ENCODE results near the gene ZNF248.
"Not testable (repeated sequence)": the region's sequence is repeated elsewhere in the genome, so short reads cannot be mapped to it uniquely, and the experiment has no call there.

ZNF248 gene

DNA sequence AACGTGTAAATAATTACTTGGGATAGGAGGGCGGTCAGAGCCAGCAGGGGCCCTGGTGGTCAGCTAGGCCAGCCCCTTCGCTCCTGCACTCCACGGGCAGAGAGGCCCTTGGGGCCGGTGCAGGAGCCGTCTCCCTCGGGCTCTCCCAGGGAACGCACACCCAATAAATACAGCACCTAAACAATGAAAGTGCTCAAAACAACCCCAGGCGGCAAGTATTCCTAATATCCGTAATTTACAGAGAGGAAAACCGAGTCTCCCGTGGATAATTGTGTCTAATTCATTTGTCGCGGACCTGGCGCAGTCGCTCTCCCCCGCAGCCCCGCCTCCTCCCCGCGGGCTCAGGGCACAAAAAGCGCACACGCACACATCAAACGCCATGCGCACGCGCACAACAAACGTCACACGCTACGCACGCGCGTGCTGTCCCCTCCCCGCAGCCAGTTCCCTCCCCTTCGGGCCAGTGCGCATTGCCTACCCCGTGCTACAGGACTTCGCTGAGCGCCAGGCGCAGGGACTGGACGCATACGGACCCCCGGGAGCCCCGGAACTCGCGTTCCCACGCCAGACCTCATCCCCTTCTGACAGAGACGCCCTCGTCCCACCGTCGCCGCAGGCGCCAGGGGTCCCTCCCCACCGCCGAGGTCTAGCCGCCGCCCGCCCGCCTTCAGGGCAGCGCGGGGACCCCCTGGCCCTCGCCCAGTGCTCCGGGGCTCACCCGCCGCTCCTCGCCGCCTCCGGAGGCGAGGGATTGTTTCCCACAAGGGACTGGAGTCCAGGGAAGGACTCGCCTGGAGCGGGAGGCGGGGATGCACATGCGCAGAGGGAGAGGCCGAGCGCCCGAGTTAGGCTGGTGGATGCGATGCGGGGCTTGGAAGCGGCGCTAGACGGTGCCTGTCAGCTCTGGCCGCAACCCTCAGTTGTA lies at the start of gene ZNF248:
Gene ZNF248 (minus strand): TSS at position 324 of the 925 bp plus-strand sequence. CDS start 1,300 bp downstream, outside the sequence.
- peak; percentile 97 for DNase-seq (ENCODE audit: low read depth)

DNA sequence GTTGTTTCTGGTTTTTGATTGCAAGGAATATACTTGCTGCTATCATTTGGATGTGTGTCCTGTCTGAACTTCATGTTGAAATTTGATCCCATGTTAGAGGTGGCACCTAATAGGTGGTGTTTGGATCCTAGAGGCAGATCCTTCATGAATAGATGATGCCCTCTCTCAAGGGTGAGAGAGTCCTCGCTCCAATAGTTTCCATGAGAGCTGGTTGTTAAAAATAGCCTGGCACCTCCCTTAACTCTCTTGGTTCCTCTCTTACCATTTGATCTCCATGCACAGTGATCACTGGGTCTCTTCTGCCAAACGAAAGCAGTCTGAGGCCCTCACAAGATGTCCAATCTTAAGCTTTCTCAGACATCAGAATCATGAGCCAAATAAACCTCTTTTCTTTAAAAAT lies 49.0 kb upstream of the ZNF248 start:
- no peak for DNase-seq (ENCODE audit: low read depth)

DNA sequence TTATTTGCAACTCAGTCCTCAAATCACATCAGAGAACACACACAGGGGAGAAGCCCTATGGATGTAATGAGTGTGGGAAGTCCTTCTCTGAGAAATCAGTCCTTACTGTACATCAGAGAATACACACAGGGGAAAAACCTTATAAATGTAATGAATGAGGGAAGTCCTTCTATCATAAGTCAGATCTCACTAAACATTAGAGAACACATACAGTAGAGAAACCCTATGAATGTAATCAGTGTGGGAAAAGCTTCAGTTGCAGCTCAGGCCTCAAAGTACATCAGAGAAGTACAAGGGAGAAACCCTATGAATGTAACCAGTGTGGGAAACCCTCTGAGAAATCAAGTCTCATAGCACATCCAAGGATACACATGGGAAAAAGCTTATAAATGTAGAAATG lies 39.0 kb upstream of the ZNF248 start:
- no peak for DNase-seq (ENCODE audit: low read depth)

DNA sequence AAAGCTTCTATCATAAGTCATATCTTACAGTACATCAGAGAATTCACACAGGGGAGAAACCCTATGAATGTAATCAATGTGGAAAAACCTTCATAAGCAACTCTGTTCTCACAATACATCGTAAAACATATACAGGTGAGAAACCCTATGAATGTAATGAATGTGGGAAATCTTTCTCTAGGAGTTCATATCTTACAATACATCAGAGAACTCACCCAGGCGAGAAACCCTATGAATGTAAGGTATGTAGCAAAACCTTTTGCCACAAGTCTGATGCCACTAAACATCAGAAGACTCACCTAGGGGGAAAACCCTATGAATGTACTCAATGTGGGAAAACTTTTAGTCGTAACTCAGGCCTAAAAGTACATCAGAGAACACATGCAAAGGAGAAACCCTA lies 38.3 kb upstream of the ZNF248 start:
- no peak for DNase-seq (ENCODE audit: low read depth)

DNA sequence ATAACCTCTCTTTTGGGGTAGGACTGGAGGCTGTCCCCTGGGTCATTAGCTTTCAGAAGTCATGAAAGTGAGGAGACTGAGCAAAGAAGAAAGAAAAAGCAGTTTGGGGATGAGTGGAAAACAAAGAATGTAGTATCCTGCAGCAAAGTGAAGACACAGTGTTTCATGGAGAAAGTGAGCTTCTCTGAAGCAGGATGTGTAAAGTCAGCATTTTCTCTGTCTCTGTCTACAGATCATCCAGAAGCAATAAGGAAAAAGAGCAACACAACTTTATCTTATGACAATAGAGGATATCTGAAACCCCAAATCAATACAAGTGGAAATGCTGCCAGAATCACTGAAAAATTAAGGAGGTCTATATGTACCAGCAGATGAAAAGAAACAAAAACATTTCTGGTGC lies 28.4 kb upstream of the ZNF248 start:
- DNase-seq (ENCODE audit: low read depth), result no peak

DNA sequence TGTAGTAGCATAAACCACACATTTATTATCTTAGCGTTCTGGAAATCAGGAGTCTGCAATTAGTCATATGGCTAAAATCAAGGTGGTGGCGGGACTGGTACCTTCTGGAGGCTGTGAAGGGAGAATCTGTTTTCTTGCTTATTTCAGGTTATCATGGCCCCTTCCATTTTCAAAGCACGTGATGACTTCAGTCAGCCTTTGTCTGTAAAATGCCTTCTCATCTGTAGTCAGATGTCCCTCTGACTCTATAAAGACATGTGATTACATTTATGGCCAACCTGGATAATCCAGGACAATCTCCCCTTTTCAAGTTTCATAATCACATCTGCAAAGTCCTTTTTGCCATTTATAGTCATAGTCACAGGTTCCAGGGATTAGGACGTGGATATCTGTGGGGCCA lies 15.5 kb upstream of the ZNF248 start:
- DNase-seq (ENCODE audit: low read depth), result no peak

DNA sequence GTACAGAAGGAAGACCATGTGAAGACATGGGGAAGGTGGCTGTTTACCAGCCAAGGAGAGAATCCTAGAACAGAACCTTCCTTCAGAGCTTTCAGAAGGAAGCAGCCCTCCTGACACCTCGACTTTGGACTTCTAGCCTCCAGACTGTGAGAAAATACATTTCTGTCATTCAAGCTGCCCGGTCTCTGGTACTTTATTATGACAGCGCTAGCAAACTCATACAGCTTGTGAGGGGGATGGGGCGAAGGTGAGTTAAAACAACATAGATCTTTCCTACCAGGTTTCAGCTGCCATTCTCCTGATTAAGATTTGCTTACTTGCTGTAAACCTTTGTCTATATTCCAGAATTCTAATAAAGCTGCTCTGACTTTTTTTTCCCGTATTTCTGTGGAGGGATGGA lies 14.9 kb upstream of the ZNF248 start:
- DNase-seq (ENCODE audit: low read depth), result no peak

DNA sequence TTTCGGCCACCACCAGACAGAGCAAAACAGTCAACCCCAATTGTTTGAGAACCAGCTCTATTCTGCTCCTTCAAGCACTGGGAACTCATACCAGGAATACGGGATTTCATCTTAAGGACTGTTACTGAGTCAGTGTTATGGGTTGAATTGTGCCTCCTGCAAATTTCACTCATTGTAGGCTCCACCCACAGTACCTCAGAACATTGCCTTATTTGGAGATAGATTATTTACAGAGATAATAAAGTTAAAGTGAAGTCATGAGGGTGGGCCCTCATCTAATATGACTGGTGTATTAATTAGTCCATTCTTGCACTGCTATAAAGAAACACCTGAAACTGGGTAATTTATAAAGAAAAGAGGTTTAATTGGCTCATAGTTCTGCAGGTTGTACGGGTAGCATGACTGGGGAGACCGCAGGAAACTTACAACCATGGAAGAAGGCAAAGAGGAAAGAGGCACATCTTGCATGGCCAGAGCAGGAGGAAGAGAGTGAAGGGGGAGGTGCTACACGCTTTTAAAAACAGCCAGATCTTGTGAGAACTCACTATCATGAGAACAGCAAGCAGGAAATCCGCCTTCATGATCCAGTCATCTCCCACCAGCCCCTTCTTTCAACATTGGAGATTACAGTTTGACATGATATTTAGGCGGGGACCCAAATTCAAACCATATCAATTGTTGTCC lies 14.3 kb upstream of the ZNF248 start:
- DNase-seq (ENCODE audit: low read depth), result no peak

DNA sequence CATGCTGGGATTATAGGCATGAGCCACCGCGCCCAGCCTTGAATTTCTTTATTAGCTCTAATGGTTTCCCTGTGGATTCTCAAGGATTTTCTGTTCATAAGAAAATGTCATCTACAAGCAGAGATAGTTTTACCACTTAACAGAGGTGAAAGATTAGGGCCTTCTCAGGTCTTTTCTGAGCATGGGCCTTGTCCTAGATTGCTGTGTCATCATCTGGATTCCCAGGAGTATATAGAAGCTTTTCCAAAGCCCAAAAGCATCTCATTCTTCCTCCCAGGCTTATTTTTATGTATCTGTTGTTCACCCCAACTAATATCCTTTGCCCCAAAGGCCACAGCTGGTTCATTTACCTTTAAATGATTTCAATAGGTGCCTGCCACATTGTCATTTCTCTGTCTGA lies 13.7 kb upstream of the ZNF248 start:
- DNase-seq (ENCODE audit: low read depth), result no peak

DNA sequence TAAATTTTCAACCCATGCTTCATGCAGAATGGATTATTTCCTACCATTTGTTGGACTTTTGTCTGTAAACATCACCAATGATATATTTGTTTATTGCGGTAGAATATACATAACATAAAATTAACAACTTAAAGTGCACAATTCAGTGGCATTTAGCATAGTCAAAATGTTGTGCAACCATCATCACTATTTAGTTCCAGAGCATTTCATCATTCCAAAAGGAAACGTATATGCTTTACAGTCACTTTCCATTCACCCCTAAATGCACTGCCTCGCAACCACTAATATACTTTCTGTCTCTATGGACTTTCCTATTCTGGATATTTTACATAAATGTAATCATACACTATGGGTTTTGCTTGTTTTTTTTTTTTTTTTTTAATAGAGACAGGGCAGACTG lies 11.4 kb upstream of the ZNF248 start:
- no peak for DNase-seq (ENCODE audit: low read depth)

DNA sequence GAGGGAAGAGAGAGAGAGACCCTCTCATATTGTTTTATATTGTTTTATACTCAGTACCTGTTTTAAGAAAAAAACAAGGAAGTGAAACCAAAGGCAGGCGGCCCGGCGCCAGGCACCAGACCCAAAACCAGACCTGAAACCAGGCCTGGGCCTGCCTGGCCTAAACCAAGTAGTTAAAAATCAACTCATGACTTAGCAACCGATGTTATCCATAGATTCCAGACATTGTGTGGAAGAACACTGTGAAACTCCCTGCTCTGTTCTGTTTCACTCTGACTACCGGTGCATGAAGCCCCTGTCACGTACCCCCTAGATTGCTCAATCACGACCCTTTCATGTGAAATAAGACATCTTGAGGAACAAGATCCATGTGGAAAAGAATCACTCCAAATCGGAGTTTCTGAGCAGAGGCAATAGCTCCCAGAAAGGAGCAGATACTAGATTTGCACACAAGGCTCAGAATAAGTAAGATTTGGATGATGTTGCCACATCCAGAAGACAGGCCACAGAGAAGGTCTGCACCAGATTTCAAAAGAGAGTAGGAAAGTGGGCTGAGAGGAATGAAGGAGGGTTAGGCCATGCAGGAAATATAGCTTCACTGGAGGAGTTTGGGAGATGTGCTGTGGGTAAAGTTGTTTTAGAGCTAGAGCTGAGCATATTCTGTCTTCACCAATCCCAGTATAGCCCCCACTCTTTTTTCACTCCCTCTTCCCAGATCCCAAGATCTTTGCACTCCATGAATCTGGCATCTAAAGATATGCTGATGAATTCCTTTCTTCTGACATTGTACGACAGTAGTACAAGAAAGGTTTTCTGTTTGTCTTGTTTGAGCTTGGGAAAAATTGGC lies 8.8 kb upstream of the ZNF248 start:
- DNase-seq (ENCODE audit: low read depth), result no peak

DNA sequence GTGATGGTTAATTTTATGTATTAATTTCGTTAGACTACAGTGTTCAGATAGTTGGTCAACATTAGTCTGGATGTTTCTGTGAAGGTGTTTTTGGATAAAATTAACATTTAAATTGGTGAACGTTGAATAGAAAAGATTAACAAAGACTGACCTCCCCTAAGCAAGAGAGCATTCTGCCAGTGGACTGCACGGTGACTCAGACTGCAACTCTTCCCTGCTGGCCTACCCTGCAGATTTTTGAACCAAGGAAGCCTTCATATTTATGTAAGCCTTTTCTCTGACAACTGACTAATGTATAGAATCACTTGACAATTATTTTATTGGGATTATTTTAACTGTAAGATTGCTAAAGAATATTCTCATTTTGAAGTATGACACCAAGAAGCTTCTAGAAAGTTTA lies 7.9 kb upstream of the ZNF248 start:
- no peak for DNase-seq (ENCODE audit: low read depth)

DNA sequence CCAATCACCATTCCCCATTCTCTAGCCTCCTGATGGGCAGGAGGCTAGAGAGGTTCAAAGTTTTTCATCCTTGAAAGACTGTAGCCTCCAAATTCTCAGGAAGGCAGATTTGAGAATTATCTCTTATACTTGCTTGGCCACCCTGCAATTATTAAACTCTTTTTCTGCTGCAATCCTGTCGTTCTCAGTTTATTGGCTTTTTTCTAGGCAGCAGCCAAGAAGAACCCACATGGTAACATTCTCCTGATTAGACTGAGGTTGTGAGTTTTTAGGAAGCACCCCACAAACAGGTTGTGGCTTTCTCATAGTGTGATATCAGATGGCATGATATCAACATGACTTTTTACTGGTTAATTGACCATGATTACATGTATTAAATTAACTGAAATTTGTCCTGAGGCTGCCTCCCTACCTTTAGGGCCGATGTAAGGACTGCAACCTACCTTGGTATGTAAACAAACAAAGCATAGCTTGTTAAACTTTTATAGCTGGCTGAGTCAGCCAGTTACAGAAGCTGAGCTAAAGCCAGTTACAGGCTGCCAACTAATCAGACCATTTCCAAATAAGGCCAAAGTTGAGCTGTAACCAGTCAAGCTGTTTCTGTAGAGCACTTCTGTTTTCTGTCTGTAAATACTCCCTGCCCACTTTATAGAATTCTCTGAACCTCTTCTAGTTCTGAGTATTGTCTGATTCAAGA lies 3.2 kb upstream of the ZNF248 start:
- DNase-seq (ENCODE audit: low read depth), result peak; percentile 54

DNA sequence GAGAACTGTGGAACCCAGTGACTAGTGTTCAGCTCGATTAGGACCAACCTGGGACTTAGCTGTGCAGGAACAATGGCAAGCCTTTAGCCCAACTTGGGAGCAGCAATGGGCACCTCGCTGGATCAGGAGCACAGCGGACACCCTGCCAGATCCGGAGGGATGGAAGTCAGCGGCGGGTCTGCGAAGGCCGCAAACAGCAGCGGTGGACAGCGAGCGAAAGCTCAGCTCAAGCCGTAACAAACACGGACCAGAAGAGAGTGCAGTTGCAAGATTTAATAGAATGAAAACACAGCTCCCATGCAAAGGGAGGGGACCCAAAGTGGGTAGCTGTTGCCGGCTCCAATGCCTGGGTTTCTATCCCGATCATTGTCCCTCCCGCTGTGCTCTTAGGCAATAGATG lies 1.9 kb upstream of the ZNF248 start:
- DNase-seq (ENCODE audit: low read depth), result not testable (repeated sequence)

DNA sequence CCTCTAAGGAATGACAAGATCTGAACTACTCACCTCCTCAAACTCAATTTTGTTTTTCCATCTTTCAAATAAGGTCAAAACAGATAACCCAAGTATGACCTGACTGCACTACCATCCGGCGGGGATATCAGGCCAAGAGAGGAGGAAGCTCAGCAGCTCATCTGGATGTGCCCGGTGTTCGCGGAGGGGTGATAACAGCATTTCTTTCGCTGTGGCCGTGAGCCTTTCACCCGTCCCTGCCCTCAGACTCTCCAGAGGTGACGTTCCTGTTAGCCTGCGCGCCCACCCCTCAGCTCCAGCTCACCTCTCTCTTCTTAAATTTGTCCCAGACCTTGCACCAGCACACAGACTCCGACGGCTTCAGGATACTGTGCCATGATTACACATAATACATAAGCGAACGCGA lies 526 bp downstream of the ZNF248 start:
- peak; percentile 29 for DNase-seq (ENCODE audit: low read depth)

DNA sequence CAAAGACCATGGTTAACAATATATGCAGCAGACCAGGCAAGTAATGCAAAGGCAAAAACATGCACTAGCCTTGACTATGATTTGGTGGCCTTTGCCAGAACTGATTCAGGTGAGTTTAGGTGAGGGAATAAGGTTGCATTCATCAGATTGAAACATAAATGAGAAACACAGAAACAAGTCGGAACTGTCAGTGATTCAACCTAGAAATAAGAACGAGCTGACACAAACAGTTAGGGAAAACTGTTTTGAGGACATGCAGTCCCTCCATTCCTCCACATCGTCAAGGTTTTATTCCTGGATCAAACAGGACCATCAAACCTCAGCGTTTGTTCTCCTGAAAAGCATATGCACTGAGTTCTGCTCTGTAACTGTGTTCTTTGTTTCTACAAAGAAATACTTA lies 1.8 kb downstream of the ZNF248 start:
- DNase-seq (ENCODE audit: low read depth), result no peak

DNA sequence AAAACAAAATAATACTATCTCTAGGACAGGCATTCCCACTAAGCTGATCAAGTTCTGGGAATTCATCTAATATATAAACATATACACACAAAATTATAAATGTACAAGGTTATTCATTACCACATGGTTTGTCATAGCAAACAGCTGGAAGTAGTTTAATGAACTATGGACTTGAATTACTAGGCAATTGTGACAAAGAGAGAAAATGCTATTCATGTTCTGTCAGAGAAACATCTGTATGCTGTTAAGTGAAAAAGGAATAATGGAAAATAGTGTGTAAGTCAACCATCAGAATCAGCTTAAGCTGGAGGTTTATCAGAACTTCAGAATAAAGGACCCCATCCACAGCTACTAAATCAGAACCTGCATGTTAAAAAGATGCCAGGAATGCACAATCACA lies 2.8 kb downstream of the ZNF248 start:
- no peak for DNase-seq (ENCODE audit: low read depth)

DNA sequence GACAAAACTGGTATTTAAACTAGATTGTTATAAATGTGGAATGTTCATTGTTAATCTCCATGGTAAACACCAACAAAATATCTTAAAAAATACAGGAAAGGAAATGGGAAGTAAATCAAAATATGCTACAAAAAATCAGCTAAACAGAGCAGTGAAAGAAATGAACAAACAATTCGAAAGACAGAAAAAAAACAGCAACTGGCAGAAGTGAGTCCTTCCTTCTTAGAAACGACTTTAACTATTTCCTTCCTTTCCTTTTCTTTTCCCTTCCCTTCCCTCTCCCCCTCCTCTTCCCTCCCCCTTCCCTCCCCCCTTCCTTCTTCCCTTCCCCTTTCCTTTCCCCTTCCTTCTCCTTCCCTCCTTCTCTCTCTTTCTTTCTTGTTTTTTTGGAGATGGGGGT lies 12.8 kb downstream of the ZNF248 start:
- no peak for DNase-seq (ENCODE audit: low read depth)

DNA sequence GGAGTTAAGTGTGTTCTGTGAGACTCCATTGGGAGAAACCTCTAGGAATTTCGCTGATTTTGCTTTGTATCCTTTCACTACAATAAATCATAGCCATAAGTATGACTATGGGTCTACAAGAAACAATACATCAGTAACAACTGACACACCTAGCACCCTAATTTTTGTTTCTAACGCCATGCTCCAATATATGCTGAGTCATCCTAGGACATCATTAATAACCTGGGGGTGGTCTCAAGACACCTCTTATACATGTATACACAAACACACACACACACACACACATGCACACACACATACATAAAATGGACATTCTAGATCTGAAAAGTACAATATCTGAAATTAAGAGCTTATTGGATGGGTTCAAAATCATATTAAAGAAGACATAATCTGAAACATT lies 18.2 kb downstream of the ZNF248 start:
- no peak for DNase-seq (ENCODE audit: low read depth)

DNA sequence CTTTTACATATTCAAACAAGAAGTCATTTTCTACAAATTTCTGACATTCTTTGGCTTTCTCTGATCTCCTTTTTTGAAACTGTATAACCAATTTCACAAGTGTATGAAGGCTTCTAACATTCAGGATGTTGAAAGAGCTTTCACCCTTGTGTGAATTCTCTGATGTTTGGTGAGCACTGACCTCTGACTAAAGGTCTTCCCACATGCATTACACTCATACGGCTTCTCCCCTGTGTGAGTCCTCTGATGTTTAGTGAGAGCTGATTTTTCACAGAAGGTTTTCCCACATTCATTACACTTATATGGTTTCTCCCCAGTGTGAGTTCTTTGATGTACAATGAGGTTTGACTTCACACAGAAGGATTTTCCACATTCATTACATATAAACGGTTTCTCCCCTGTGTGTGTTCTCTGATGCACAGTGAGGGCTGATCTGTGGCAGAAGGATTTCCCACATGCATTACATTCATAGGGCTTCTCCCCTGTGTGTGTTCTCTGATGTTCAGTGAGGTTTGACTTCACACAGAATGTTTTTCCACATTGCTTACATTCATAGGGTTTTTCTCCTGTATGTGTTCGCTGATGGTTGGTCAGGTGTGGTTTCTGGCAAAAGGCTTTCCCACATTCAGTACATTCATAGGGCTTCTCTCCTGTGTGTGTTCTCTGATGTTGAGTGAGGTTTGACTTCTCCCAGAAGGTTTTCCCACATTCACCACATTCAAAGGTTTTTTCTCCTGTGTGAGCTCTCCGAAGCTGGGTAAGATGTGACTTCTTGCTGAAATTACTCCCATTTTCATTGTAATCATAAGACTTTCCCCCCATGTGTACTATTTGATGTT lies 25.7 kb downstream of the ZNF248 start:
- DNase-seq (ENCODE audit: low read depth), result no peak

DNA sequence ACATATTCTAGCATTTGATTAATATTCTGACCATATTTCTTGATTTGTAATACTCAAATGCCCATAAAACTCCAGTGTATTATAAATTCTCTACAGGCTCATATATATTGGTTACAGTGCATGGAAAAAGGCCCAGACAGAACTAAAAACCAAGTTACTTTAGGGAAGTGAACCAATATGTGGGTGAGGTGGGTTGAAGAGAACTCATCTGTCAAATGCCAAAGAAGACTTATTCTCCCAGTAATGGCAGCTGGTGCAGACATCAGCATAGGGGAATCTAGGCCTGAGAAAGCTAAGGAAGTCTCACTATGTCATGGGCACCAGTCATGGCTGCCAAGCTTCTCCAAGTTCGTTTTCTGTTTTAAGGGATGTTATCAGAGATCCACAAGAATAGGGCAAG lies 30.6 kb downstream of the ZNF248 start:
- DNase-seq (ENCODE audit: low read depth), result no peak
